ENCODE data around the gene GNG14. TPM values are rescaled to one million over a fixed set of nuclear protein-coding genes. Genes with fewer than 3 reads are reported as not detected.

GNG14 gene
- total RNA-seq, 1 experiment from 2014 or later = not detected

- CTCF ChIA-PET = interaction anchor here (0.7 kb wide), 1 partner anchor 67 kb away, joined by 3 read pairs; no protein-coding TSS in a partner anchor
- no peak overlapping the region for H3K4me2 ChIP-seq
- no peak overlapping the region for H3K4me3 ChIP-seq
- intact Hi-C loops (cut with micrococcal nuclease; ENCODE audit: unreplicated experiment) = no loop called here
- no peak for TF ChIP-seq CTCF (conservative IDR thresholded peaks at IDR 0.05)
- TF ChIP-seq EZH2 (IDR thresholded peaks at IDR 0.05; ENCODE audit: low read depth) = no peak
- BruUV-seq (replicated peaks) = no TSS peak
- no peak overlapping the region for H3K27ac ChIP-seq
- DNase-seq = no peak
- H3K27me3 ChIP-seq (ENCODE audit: insufficient read depth, low read depth) = no peaks in the 10 kb centered on the region
- peaks cover 40% of the 10 kb centered on the region for H3K79me2 ChIP-seq (ENCODE audit: low read depth)
- no peaks in the 10 kb centered on the region for H3K9me2 ChIP-seq (ENCODE audit: insufficient read depth)
- H3F3A ChIP-seq (ENCODE audit: insufficient read depth, low read depth) = peaks cover 79% of the 10 kb centered on the region
- 0 out of 2 replicates have a peak, but pooled peaks cover 5% of the 10 kb centered on the region for H3K4me1 ChIP-seq (replicated peaks; ENCODE audit: insufficient read depth)
- peaks cover 25% of the 10 kb centered on the region for H4K20me1 ChIP-seq (ENCODE audit: insufficient read depth)
- no peaks in the 10 kb centered on the region for H3K9me3 ChIP-seq (ENCODE audit: insufficient read depth, low read depth)
- POLR2A ChIA-PET (ENCODE audit: unreplicated experiment) = no interaction called here
- no peak overlapping the region for H2AFZ ChIP-seq
- H3K36me3 ChIP-seq (ENCODE audit: low read depth) = 0 out of 2 replicates have a peak, but pooled peaks cover 12% of the 10 kb centered on the region
These were observed 39.2 kb downstream of the GNG14 start for GRCh38 chr19:12726988-12727316.

GRCh38 chr19:12727745-12728433 lies 40.1 kb downstream of the GNG14 start:
- Histone ChIP-seq H3K36me3 (ENCODE audit: low read depth) (0 out of 2 replicates have a peak, but pooled peaks cover 16% of the 10 kb centered on the region), H3K27me3 (ENCODE audit: insufficient read depth, low read depth) (no peaks in the 10 kb centered on the region), H3F3A (ENCODE audit: insufficient read depth, low read depth) (peaks cover 85% of the 10 kb centered on the region), H3K79me2 (ENCODE audit: low read depth) (peaks cover 44% of the 10 kb centered on the region), H3K27ac (no peak overlapping the region), H3K4me3 (no peak overlapping the region), H3K9me2 (ENCODE audit: insufficient read depth) (no peaks in the 10 kb centered on the region), H2AFZ (no peak overlapping the region), H3K4me2 (no peak overlapping the region), H3K4me1 (replicated peaks; ENCODE audit: insufficient read depth) (peaks cover 13% of the 10 kb centered on the region), H3K9me3 (ENCODE audit: insufficient read depth, low read depth) (no peaks in the 10 kb centered on the region), H4K20me1 (ENCODE audit: insufficient read depth) (peaks cover 35% of the 10 kb centered on the region)
- ChIA-PET CTCF (interaction anchor here (0.7 kb wide), 1 partner anchor 11 kb away, joined by 3 read pairs; no protein-coding TSS in a partner anchor), POLR2A (ENCODE audit: unreplicated experiment) (interaction anchor here (0.6 kb wide), 1 partner anchor 101 kb away, joined by 3 read pairs; no protein-coding TSS in a partner anchor)
- TF ChIP-seq CTCF (conservative IDR thresholded peaks at IDR 0.05) (no peak), EZH2 (IDR thresholded peaks at IDR 0.05; ENCODE audit: low read depth) (no peak)
- no TSS peak for BruUV-seq (replicated peaks)
- DNase-seq = no peak
- intact Hi-C loops (cut with micrococcal nuclease; ENCODE audit: unreplicated experiment) = no loop called here

GRCh38 chr19:12730064-12730463 lies 42.3 kb downstream of the GNG14 start:
- ChIA-PET CTCF (no interaction called here), POLR2A (ENCODE audit: unreplicated experiment) (no interaction called here)
- Histone ChIP-seq H2AFZ (no peak overlapping the region), H3K4me2 (no peak overlapping the region), H4K20me1 (ENCODE audit: insufficient read depth) (peaks cover 46% of the 10 kb centered on the region), H3F3A (ENCODE audit: insufficient read depth, low read depth) (peaks cover 79% of the 10 kb centered on the region), H3K79me2 (ENCODE audit: low read depth) (peaks cover 46% of the 10 kb centered on the region), H3K9me2 (ENCODE audit: insufficient read depth) (no peaks in the 10 kb centered on the region), H3K27ac (no peak overlapping the region), H3K4me3 (no peak overlapping the region), H3K9me3 (ENCODE audit: insufficient read depth, low read depth) (no peaks in the 10 kb centered on the region), H3K27me3 (ENCODE audit: insufficient read depth, low read depth) (no peaks in the 10 kb centered on the region), H3K36me3 (ENCODE audit: low read depth) (0 out of 2 replicates have a peak, but pooled peaks cover 16% of the 10 kb centered on the region), H3K4me1 (replicated peaks; ENCODE audit: insufficient read depth) (peaks cover 16% of the 10 kb centered on the region)
- no peak for DNase-seq
- intact Hi-C loops (cut with micrococcal nuclease; ENCODE audit: unreplicated experiment) = no loop called here
- TF ChIP-seq CTCF (conservative IDR thresholded peaks at IDR 0.05) = no peak
- no peak for TF ChIP-seq EZH2 (IDR thresholded peaks at IDR 0.05; ENCODE audit: low read depth)
- no TSS peak for BruUV-seq (replicated peaks)

Data from PC-9 (cell line).